Neural cell (in vitro differentiated cells): ENCODE measurements around the gene APP. TPM values are rescaled to one million over a fixed set of nuclear protein-coding genes. Genes with fewer than 3 reads are reported as not detected.

ENCODE experiments used
- H2AFZ ChIP-seq: fragments of 200-600, 300-800 bp; sonication (generic), shearing (Covaris generic); 2 replicates; pipeline ENCODE4 v1.6.0; 2014; ENCODE audit warnings: low read depth, mild to moderate bottlenecking, antibody characterized with exemption, low read length, moderate library complexity
- H3F3A ChIP-seq: fragments of 200-600 bp; shearing (Covaris generic); 2 replicates; pipeline ENCODE4 v1.6.1; 2016; ENCODE audit warnings: mild to moderate bottlenecking, moderate library complexity, mixed read lengths, antibody characterized with exemption, low read length; ENCODE audit not compliant: insufficient read depth, poor library complexity, severe bottlenecking
- H3K27ac ChIP-seq: fragments of 200-600, 300-800 bp; sonication (generic), shearing (Covaris generic); 2 replicates; pipeline ENCODE4 v1.5.1; 2014; ENCODE audit warnings: mild to moderate bottlenecking, low read length, moderate library complexity
- H3K27me3 ChIP-seq: fragments of 300-800, 200-600 bp; sonication (generic), shearing (Covaris generic); 2 replicates; pipeline ENCODE4 v1.6.0; 2014; ENCODE audit warnings: mild to moderate bottlenecking, low read depth, low read length, moderate library complexity; ENCODE audit not compliant: insufficient read depth
- H3K36me3 ChIP-seq: fragments of 300-800, 200-600 bp; sonication (generic), shearing (Covaris generic); 2 replicates; pipeline ENCODE4 v1.5.1; 2014; ENCODE audit warnings: mild to moderate bottlenecking, antibody characterized with exemption, low read length, moderate library complexity; ENCODE audit not compliant: insufficient read depth
- H3K4me2 ChIP-seq: fragments of 300-800, 200-600 bp; sonication (generic), shearing (Covaris generic); 2 replicates; pipeline ENCODE4 v1.6.0; 2014; ENCODE audit warnings: mild to moderate bottlenecking, low read length
- H3K4me3 ChIP-seq: fragments of 300-800, 200-600 bp; sonication (generic), shearing (Covaris generic); 2 replicates; pipeline ENCODE4 v1.5.1; 2014; ENCODE audit warnings: mild to moderate bottlenecking, low read length, moderate library complexity
- H3K79me2 ChIP-seq: fragments of 200-600 bp; shearing (Covaris generic); replicated peaks from 2 replicates; pipeline ENCODE4 v1.6.0; 2014; ENCODE audit warnings: mild to moderate bottlenecking, low read length, moderate library complexity; ENCODE audit not compliant: insufficient read depth
- H3K9ac ChIP-seq: fragments of 300-800, 200-600 bp; sonication (generic), shearing (Covaris generic); 2 replicates; pipeline ENCODE4 v1.6.1; 2016; ENCODE audit warnings: mild to moderate bottlenecking, low read length, mixed read lengths
- H3K9me2 ChIP-seq: fragments of 200-600 bp; shearing (Covaris generic); 2 replicates; pipeline ENCODE4 v1.6.1; 2016; ENCODE audit warnings: mild to moderate bottlenecking, low read length, mixed read lengths; ENCODE audit not compliant: insufficient read depth
- H3K9me3 ChIP-seq: fragments of 200-600, 300-800 bp; sonication (generic), shearing (Covaris generic); 2 replicates; pipeline ENCODE4 v1.6.1; 2016; ENCODE audit warnings: mild to moderate bottlenecking, mixed run types, low read length, moderate library complexity, mixed read lengths
- H4K20me1 ChIP-seq: fragments of 200-600 bp; shearing (Covaris generic); 2 replicates; pipeline ENCODE4 v1.6.1; 2016; ENCODE audit warnings: mild to moderate bottlenecking, mixed run types; ENCODE audit not compliant: insufficient read depth
- CTCF ChIP-seq: fragments of 450-650 bp; IDR thresholded peaks from 2 replicates; pipeline ENCODE4 v1.5.1; 2014; ENCODE audit warnings: antibody characterized with exemption, mild to moderate bottlenecking, moderate library complexity; ENCODE audit not compliant: poor library complexity, severe bottlenecking
- EP300 ChIP-seq: fragments of 450-650 bp; conservative IDR thresholded peaks from 2 replicates; pipeline ENCODE4 v1.6.1; 2014; ENCODE audit warnings: antibody characterized with exemption, mild to moderate bottlenecking, moderate library complexity; ENCODE audit not compliant: poor library complexity, severe bottlenecking
- EZH2 ChIP-seq: fragments of 200-600, 300-800 bp; shearing (Covaris generic), sonication (generic); IDR thresholded peaks from 2 replicates; pipeline ENCODE4 v1.6.1; 2014; ENCODE audit warnings: antibody characterized with exemption, low read length, borderline replicate concordance, mild to moderate bottlenecking; ENCODE audit not compliant: insufficient read depth, poor library complexity, severe bottlenecking
- MXI1 ChIP-seq: fragments of 450-650 bp; conservative IDR thresholded peaks from 2 replicates; pipeline ENCODE4 v1.6.1; 2014; ENCODE audit warnings: antibody characterized with exemption, mild to moderate bottlenecking; ENCODE audit not compliant: poor library complexity, severe bottlenecking
- POLR2AphosphoS5 ChIP-seq: IDR thresholded peaks from 2 replicates; pipeline ENCODE4 v1.6.1; 2012
- RAD21 ChIP-seq: fragments of 450-650 bp; conservative IDR thresholded peaks from 2 replicates; pipeline ENCODE4 v1.6.1; 2014; ENCODE audit warnings: antibody characterized with exemption, mild to moderate bottlenecking, moderate library complexity
- REST ChIP-seq: IDR thresholded peaks from 2 replicates; pipeline ENCODE4 v1.6.1; 2012; ENCODE audit warnings: borderline replicate concordance
- SMC3 ChIP-seq: fragments of 450-650 bp; conservative IDR thresholded peaks from 2 replicates; pipeline ENCODE4 v1.6.1; 2014; ENCODE audit warnings: antibody characterized with exemption, mild to moderate bottlenecking, moderate library complexity; ENCODE audit not compliant: poor library complexity
- TAF1 ChIP-seq: IDR thresholded peaks from 2 replicates; pipeline ENCODE4 v1.6.1; 2012; ENCODE audit warnings: low read depth
- polyA plus RNA-seq: library from polyadenylated mRNA; depleted of rRNA; stranded (reverse); fragments of >200 nt; gene quantifications from 2 replicates; pipeline ENCODE4 v1.2.3, GENCODE V29; 2014

Gene APP
- polyA plus RNA-seq, 1 donor from 2014 or later = 470 TPM

- Histone ChIP-seq H3K27me3 (no peaks in the 10 kb centered on the region), H4K20me1 (no peaks in the 10 kb centered on the region), H3K9me2 (no peaks in the 10 kb centered on the region), H3K9ac (no peak overlapping the region), H3K4me2 (no peak overlapping the region), H3F3A (no peaks in the 10 kb centered on the region), H2AFZ (no peak overlapping the region), H3K27ac (no peak overlapping the region), H3K9me3 (no peaks in the 10 kb centered on the region), H3K36me3 (peaks cover 2% of the 10 kb centered on the region), H3K79me2 (peaks cover 6% of the 10 kb centered on the region), H3K4me3 (no peak overlapping the region)
- TF ChIP-seq EZH2 (no peak), EP300 (no peak), CTCF (no peak), MXI1 (no peak), REST (no peak), TAF1 (no peak), RAD21 (no peak), SMC3 (no peak), POLR2AphosphoS5 (no peak)
Observed at GRCh38 chr21:25939396-25939761, 231.2 kb downstream of the APP start.

GRCh38 chr21:25938658-25939395, 231.7 kb downstream of the APP start:
- H3K27me3 ChIP-seq = no peaks in the 10 kb centered on the region
- no peak overlapping the region for H3K9ac ChIP-seq
- H3K9me3 ChIP-seq = no peaks in the 10 kb centered on the region
- TF ChIP-seq POLR2AphosphoS5 = no peak
- no peak for TF ChIP-seq REST
- TF ChIP-seq TAF1 = no peak
- no peak for TF ChIP-seq EP300
- no peaks in the 10 kb centered on the region for H3K9me2 ChIP-seq
- H3K4me3 ChIP-seq = no peak overlapping the region
- peaks cover 4% of the 10 kb centered on the region for H3K36me3 ChIP-seq
- H4K20me1 ChIP-seq = no peaks in the 10 kb centered on the region
- H3K4me2 ChIP-seq = no peak overlapping the region
- H3K79me2 ChIP-seq = peaks cover under 1% of the 10 kb centered on the region
- H3F3A ChIP-seq = no peaks in the 10 kb centered on the region
- H3K27ac ChIP-seq = no peak overlapping the region
- no peak overlapping the region for H2AFZ ChIP-seq
